Caco-2 (cell line): Measurements from ENCODE around the gene SCYL1. TPM values are rescaled to one million over a fixed set of nuclear protein-coding genes. Genes with fewer than 3 reads are reported as not detected.

Experiments used
- BruUV-seq: library from RNA; stranded (reverse); fragments of 400-500 nt; replicated peaks from 2 replicates; lab custom pipeline; 2021; lab: Mats Ljungman, UMichigan
- CTCF ChIA-PET: fragments of 300-600 bp; sonication (Branson Sonifier 250); formaldehyde crosslinking; loops from one replicate; lab custom pipeline; 2022; ENCODE audit warnings: antibody characterized with exemption; lab: Charles Lee
- POLR2A ChIA-PET: fragments of 300-600 bp; sonication (Branson Sonifier 250); formaldehyde crosslinking; loops from one replicate; lab custom pipeline; 2022; ENCODE audit warnings: antibody characterized with exemption; lab: Charles Lee
- DNase-seq, 2 experiments: peaks; one replicate each; pipeline versions ENCODE4 v3.0.0 to v3.0.0-alpha.2; 2020 to 2022
- H3K27me3 ChIP-seq: replicated peaks from 2 replicates; pipeline ENCODE4 v1.6.0; 2011; ENCODE audit warnings: low read length; ENCODE audit not compliant: control insufficient read depth, insufficient read depth
- H3K36me3 ChIP-seq: 2 replicates; pipeline ENCODE4 v1.5.1; 2011; ENCODE audit warnings: low read length; ENCODE audit not compliant: control insufficient read depth, insufficient read depth
- H3K4me1 ChIP-seq: fragments of 250-450 bp; sonication (Bioruptor Pico); 2 replicates; pipeline ENCODE4 v1.5.1; 2020; ENCODE audit warnings: mild to moderate bottlenecking
- H3K4me3 ChIP-seq: 2 replicates; pipeline ENCODE4 v1.5.1; 2011; ENCODE audit warnings: low read depth, mild to moderate bottlenecking, control low read depth, low read length
- H3K9me3 ChIP-seq: fragments of 250-450 bp; sonication (Bioruptor Pico); 2 replicates; pipeline ENCODE4 v1.5.1; 2020; ENCODE audit warnings: mild to moderate bottlenecking, moderate library complexity
- H3K27ac Mint-ChIP-seq: one replicate; pipeline ENCODE4 v1.8.0; 2022; ENCODE audit warnings: mixed read lengths; ENCODE audit not compliant: unreplicated experiment
- H3K27me3 Mint-ChIP-seq: one replicate; pipeline ENCODE4 v1.8.0; 2022; ENCODE audit warnings: mixed read lengths; ENCODE audit not compliant: insufficient read depth, unreplicated experiment
- H3K36me3 Mint-ChIP-seq: one replicate; pipeline ENCODE4 v1.8.0; 2022; ENCODE audit warnings: mild to moderate bottlenecking, mixed read lengths; ENCODE audit not compliant: insufficient read depth, unreplicated experiment
- H3K4me1 Mint-ChIP-seq: one replicate; pipeline ENCODE4 v1.8.0; 2022; ENCODE audit warnings: low read depth, mixed read lengths; ENCODE audit not compliant: unreplicated experiment
- H3K4me3 Mint-ChIP-seq: one replicate; pipeline ENCODE4 v1.8.0; 2022; ENCODE audit warnings: mild to moderate bottlenecking, moderate library complexity, mixed read lengths; ENCODE audit not compliant: unreplicated experiment
- H3K9me3 Mint-ChIP-seq: one replicate; pipeline ENCODE4 v1.8.0; 2022; ENCODE audit warnings: mixed read lengths; ENCODE audit not compliant: unreplicated experiment
- intact Hi-C: fragments of 100-400 bp; cut with micrococcal nuclease; formaldehyde crosslinking; loops from one replicate; pipeline ENCODE4 v1.10.0; 2022; ENCODE audit not compliant: unreplicated experiment
- total RNA-seq: library from RNA; stranded (reverse); gene quantifications from 2 replicates; pipeline ENCODE4 v1.2.3, GENCODE V29; 2022
- TF ChIP-seq, protein P1 (sequence below), 2 experiments: fragments of 200-600 bp in 1 of 2; IDR thresholded peaks; 1 replicate in 1 of 2; 2 replicates in 1 of 2; pipeline versions ENCODE4 v1.5.1 to v1.8.0; 2011 to 2022; ENCODE audit warnings: antibody characterized with exemption in 1 of 2, control low read depth in 1 of 2, inconsistent platforms in 1 of 2, low read depth in 1 of 2, low read length in 1 of 2, mild to moderate bottlenecking in 1 of 2, moderate library complexity in 1 of 2; ENCODE audit not compliant: insufficient read depth in 1 of 2, severe bottlenecking in 1 of 2, unreplicated experiment in 1 of 2

The SCYL1 gene
- total RNA-seq, 1 experiment from 2014 or later: 123 TPM

DNA sequence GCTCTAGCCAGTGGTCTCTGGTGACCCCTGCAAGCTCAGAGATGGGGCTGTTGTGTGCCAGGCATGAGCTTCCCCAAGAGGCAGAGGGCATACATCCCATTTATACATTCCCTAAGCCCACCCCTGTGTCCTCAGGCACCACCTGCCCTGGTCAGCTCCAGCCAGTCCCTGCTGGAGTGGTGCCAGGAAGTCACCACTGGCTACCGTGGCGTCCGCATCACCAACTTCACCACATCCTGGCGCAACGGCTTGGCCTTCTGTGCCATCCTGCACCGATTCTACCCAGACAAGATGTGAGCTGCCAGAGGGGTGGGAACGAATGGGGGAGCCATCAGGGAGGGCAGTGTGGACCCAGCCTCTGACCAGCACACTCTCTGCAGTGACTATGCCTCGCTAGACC lies 59.2 kb downstream of the SCYL1 start:
- H3K27me3 Mint-ChIP-seq: no peaks in the 10 kb centered on the region
- Histone ChIP-seq H3K36me3 (no peaks in the 10 kb centered on the region), H3K4me3 (no peak overlapping the region), H3K27me3 (no peaks in the 10 kb centered on the region), H3K9me3 (no peaks in the 10 kb centered on the region), H3K4me1 (no peaks in the 10 kb centered on the region)
- no peak for DNase-seq
- no TSS peak for BruUV-seq
- no peaks in the 10 kb centered on the region for H3K36me3 Mint-ChIP-seq
- CTCF ChIA-PET: interaction anchor here (1.3 kb wide), 1 partner anchor 9 kb away, joined by 3 read pairs; no protein-coding TSS in a partner anchor
- TF ChIP-seq, protein P1, sequence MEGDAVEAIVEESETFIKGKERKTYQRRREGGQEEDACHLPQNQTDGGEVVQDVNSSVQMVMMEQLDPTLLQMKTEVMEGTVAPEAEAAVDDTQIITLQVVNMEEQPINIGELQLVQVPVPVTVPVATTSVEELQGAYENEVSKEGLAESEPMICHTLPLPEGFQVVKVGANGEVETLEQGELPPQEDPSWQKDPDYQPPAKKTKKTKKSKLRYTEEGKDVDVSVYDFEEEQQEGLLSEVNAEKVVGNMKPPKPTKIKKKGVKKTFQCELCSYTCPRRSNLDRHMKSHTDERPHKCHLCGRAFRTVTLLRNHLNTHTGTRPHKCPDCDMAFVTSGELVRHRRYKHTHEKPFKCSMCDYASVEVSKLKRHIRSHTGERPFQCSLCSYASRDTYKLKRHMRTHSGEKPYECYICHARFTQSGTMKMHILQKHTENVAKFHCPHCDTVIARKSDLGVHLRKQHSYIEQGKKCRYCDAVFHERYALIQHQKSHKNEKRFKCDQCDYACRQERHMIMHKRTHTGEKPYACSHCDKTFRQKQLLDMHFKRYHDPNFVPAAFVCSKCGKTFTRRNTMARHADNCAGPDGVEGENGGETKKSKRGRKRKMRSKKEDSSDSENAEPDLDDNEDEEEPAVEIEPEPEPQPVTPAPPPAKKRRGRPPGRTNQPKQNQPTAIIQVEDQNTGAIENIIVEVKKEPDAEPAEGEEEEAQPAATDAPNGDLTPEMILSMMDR (IDR thresholded peaks at IDR 0.05; ENCODE audit: insufficient read depth in 1 of 2, low read depth in 1 of 2, low read length in 1 of 2, severe bottlenecking in 1 of 2, unreplicated experiment in 1 of 2): no peak
- no peak overlapping the region for H3K4me3 Mint-ChIP-seq
- intact Hi-C loops: no loop called here
- no peaks in the 10 kb centered on the region for H3K9me3 Mint-ChIP-seq
- peaks cover 6% of the 10 kb centered on the region for H3K4me1 Mint-ChIP-seq
- POLR2A ChIA-PET: interaction anchor here (0.6 kb wide), 1 partner anchor 30 kb away, joined by 3 read pairs; no protein-coding TSS in a partner anchor
- H3K27ac Mint-ChIP-seq: no peak overlapping the region

DNA sequence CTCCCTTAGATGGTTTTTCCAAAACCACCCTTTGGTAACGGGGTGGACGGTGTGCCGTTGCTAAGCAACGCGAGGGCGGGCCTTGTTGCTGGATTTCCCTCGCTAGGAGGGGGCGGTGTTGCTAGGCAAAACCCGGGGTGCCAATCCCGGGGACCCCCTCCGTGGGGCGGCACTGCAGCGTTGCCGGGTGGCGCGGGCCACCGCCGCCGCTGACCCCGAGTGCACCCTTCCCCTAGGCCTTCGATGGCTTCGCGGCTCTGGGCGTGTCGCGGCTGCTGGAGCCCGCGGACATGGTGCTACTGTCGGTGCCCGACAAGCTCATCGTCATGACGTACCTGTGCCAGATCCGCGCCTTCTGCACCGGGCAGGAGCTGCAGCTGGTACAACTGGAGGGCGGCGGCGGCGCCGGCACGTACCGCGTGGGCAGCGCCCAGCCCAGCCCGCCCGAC lies 59.9 kb downstream of the SCYL1 start:
- Histone ChIP-seq H3K4me3 (no peak overlapping the region), H3K27me3 (no peaks in the 10 kb centered on the region), H3K36me3 (no peaks in the 10 kb centered on the region), H3K4me1 (no peaks in the 10 kb centered on the region), H3K9me3 (no peaks in the 10 kb centered on the region)
- TF ChIP-seq, protein P1 (IDR thresholded peaks at IDR 0.05; ENCODE audit: insufficient read depth in 1 of 2, low read depth in 1 of 2, low read length in 1 of 2, severe bottlenecking in 1 of 2, unreplicated experiment in 1 of 2): no peak
- Mint-ChIP-seq H3K9me3 (no peaks in the 10 kb centered on the region), H3K4me3 (no peak overlapping the region), H3K4me1 (peaks cover 6% of the 10 kb centered on the region), H3K36me3 (no peaks in the 10 kb centered on the region), H3K27me3 (no peaks in the 10 kb centered on the region), H3K27ac (no peak overlapping the region)
- ChIA-PET POLR2A (interaction anchor here (0.6 kb wide), 1 partner anchor 29 kb away, joined by 3 read pairs; no protein-coding TSS in a partner anchor), CTCF (interaction anchor here (1.3 kb wide), 1 partner anchor 9 kb away, joined by 3 read pairs; no protein-coding TSS in a partner anchor)
- intact Hi-C loops: no loop called here
- no TSS peak for BruUV-seq
- no peak for DNase-seq

DNA sequence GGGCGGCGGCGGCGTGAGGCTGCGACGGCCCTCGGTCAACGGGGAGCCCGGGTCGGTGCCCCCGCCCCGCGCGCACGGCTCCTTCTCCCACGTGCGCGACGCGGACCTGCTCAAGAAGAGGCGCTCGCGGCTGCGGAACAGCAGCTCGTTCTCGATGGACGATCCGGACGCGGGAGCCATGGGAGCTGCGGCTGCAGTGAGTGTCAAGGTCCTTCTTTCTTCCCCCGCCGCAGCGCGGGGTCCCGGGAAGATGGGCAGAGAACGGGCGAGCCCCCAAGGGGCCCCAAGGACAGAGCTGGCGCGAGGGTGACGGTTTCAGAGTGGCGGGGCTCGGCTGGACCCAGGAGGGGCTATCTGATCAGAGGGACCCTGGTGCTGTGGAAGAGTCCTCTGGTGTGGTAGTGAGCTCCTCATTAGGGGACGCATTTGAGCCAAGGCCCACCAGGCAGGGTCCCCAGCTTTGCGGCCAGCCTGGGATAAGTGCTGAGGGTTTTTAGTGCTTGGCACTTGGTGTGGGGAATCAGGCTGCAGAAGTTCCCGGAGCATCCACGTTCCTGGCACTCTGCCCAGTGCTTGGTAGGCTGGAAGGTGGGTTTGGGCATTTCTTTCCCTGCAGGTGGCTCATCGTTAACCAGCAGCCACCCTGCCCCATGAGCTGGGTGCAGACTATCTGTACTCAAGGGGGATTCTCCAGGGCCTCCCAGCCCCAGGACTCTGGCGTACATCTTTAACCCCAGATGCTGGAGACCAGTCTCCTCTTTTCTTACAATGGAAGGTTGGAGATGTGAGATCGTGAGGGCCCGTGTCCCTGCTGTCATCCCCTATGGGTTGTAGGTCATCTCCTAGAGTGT lies 60.7 kb downstream of the SCYL1 start:
- Mint-ChIP-seq H3K4me3 (no peak overlapping the region), H3K27ac (no peak overlapping the region), H3K27me3 (no peaks in the 10 kb centered on the region), H3K36me3 (peaks cover 3% of the 10 kb centered on the region), H3K4me1 (peaks cover 4% of the 10 kb centered on the region), H3K9me3 (no peaks in the 10 kb centered on the region)
- no peak for DNase-seq
- no TSS peak for BruUV-seq
- H3K27me3 ChIP-seq: no peaks in the 10 kb centered on the region
- no peak overlapping the region for H3K4me3 ChIP-seq
- ChIA-PET POLR2A (no interaction called here), CTCF (no interaction called here)
- no peaks in the 10 kb centered on the region for H3K4me1 ChIP-seq
- H3K9me3 ChIP-seq: no peaks in the 10 kb centered on the region
- TF ChIP-seq, protein P1 (IDR thresholded peaks at IDR 0.05; ENCODE audit: insufficient read depth in 1 of 2, low read depth in 1 of 2, low read length in 1 of 2, severe bottlenecking in 1 of 2, unreplicated experiment in 1 of 2): no peak
- intact Hi-C loops: no loop called here
- no peaks in the 10 kb centered on the region for H3K36me3 ChIP-seq
